Ovary (tissue), 9 donors: Measurements from ENCODE around the gene AKR1C8. TPM values are rescaled to one million over a fixed set of nuclear protein-coding genes. Genes with fewer than 3 reads are reported as not detected.

Source experiments
- DNase-seq, 5 donors: peaks; one replicate each; pipeline ENCODE4 v3.0.0-alpha.2; 2019 to 2020
- H3K27ac ChIP-seq, 2 donors: fragments of 200-600 bp; one replicate each; pipeline versions ENCODE4 v1.5.1 to v1.8.0; 2019 to 2022
- H3K27me3 ChIP-seq: fragments of 200-600 bp; one replicate; pipeline ENCODE4 v1.8.0; 2022
- H3K36me3 ChIP-seq: fragments of 200-600 bp; sonication (generic); one replicate; pipeline ENCODE4 v1.5.1; 2019
- H3K4me1 ChIP-seq: one replicate; pipeline ENCODE4 v1.8.1; 2013; ENCODE audit warnings: mild to moderate bottlenecking, moderate library complexity; ENCODE audit not compliant: insufficient read depth
- H3K4me3 ChIP-seq: fragments of 200-600 bp; sonication (generic); one replicate; pipeline ENCODE4 v1.5.1; 2017
- H3K9me3 ChIP-seq, 2 donors: fragments of 200-600 bp in 1 of 2; sonication (generic) in 1 of 2; one replicate each; pipeline versions ENCODE4 v1.5.1 to v1.8.1; 2013 to 2019; ENCODE audit warnings: mild to moderate bottlenecking in 1 of 2, moderate library complexity in 1 of 2
- EP300 ChIP-seq: sonication (generic); formaldehyde crosslinking; IDR thresholded peaks from one replicate; pipeline ENCODE4 v1.6.1; 2017; ENCODE audit warnings: antibody characterized with exemption
- POLR2A ChIP-seq: fragments of 450-650 bp; IDR thresholded peaks from one replicate; pipeline ENCODE4 v1.6.1; 2017; ENCODE audit warnings: antibody characterized with exemption, mild to moderate bottlenecking, moderate library complexity
- WGBS, 3 donors: extraction: QIAGEN DNeasy Blood & Tissue Kit in 1 of 3; methylation state at CpG; one replicate each; pipeline versions ENCODE4 v1.1.5 to v1.1.7; 2013 to 2017; 5-methylcytosine and 5-hydroxymethylcytosine counted together
- intact Hi-C, 4 donors: fragments of 100-400 bp; cut with DNase I; formaldehyde crosslinking; loops; one replicate each; pipeline versions ENCODE4 v1.11.0 to v1.15.1; 2022 to 2023
- polyA plus RNA-seq, 2 donors: library from polyadenylated mRNA; stranded (reverse); fragments of 200-250 nt in 1 of 2; fragments of 350-450 nt in 1 of 2; fragmentation: Illumina TruSeq in 1 of 2; extraction: RNeasy Lipid Tissue Mini Kit (QIAGEN cat#74804) in 1 of 2; gene quantifications; one replicate each; pipeline ENCODE4 v1.2.3, GENCODE V29; 2013 to 2014
- total RNA-seq, 7 donors: library from RNA; depleted of rRNA in 2 of 7; stranded (reverse); fragments of >200 nt in 2 of 7; fragmentation: NEBNext Ultra II Directional in 3 of 7; extraction: Animal tissue kit (Norgen Biotek cat#: 25700) in 3 of 7; gene quantifications; one replicate each; pipeline versions ENCODE4 v1.1.0 to v1.2.4, GENCODE V29; 2016 to 2023
- TF ChIP-seq, protein P1 (sequence below), 3 donors: fragments of 450-650 bp in 2 of 3; fragments of 200-600 bp in 1 of 3; IDR thresholded peaks; one replicate each; pipeline versions ENCODE4 v1.5.1 to v1.8.0; 2016 to 2022; ENCODE audit warnings: antibody characterized with exemption in 3 of 3, mild to moderate bottlenecking in 1 of 3
- donor health status: DM: no; HTN: no; CAD: no; lungs with moderate emphysema.
- donor health status: DM: no; HTN: no; CAD: no.
- donor health status: Bipolar disorder and iron deficiency.
- donor health status: DM: yes; HTN: yes; CAD: no.
- donor health status: DM: no; HTN: no; CAD: no.
- donor health status: DM: yes; HTN: yes; CAD: no.

AKR1C8 gene
- total and polyA plus RNA-seq, 9 donors = 0.80 TPM; not detected in 8

DNA sequence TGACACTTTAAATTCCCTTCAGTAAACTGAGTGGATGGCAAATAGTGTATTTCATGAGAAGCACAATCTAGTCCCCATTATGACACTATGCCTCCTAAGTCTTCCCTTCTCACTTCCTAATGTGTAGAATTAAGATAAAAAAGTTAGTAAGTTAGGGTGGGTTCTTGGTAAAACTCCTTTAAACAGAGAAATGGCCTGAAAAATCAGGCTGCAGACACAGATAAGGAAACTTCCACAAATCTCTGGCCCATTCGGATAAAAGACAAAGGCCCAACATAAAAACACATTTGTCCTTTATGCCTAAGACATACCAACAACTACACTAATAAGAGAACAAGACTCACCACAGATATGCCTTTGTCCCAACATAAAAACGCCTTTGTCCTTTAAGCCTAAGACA is 21.5 kb downstream of the AKR1C8 start:
- Histone ChIP-seq H3K9me3 (no peaks in the 10 kb centered on the region), H3K36me3 (no peaks in the 10 kb centered on the region), H3K27me3 (no peaks in the 10 kb centered on the region), H3K27ac (no peak overlapping the region), H3K4me3 (no peak overlapping the region), H3K4me1 (no peaks in the 10 kb centered on the region)
- intact Hi-C loops = no loop called here
- TF ChIP-seq EP300 (no peak), POLR2A (no peak)
- TF ChIP-seq, protein P1, sequence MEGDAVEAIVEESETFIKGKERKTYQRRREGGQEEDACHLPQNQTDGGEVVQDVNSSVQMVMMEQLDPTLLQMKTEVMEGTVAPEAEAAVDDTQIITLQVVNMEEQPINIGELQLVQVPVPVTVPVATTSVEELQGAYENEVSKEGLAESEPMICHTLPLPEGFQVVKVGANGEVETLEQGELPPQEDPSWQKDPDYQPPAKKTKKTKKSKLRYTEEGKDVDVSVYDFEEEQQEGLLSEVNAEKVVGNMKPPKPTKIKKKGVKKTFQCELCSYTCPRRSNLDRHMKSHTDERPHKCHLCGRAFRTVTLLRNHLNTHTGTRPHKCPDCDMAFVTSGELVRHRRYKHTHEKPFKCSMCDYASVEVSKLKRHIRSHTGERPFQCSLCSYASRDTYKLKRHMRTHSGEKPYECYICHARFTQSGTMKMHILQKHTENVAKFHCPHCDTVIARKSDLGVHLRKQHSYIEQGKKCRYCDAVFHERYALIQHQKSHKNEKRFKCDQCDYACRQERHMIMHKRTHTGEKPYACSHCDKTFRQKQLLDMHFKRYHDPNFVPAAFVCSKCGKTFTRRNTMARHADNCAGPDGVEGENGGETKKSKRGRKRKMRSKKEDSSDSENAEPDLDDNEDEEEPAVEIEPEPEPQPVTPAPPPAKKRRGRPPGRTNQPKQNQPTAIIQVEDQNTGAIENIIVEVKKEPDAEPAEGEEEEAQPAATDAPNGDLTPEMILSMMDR (IDR thresholded peaks at IDR 0.05) = no peak
- WGBS, 3 donors = 50 to 74% (median 62%) methylated on average over 2 of the region's 2 CpGs
- DNase-seq = no peak

DNA sequence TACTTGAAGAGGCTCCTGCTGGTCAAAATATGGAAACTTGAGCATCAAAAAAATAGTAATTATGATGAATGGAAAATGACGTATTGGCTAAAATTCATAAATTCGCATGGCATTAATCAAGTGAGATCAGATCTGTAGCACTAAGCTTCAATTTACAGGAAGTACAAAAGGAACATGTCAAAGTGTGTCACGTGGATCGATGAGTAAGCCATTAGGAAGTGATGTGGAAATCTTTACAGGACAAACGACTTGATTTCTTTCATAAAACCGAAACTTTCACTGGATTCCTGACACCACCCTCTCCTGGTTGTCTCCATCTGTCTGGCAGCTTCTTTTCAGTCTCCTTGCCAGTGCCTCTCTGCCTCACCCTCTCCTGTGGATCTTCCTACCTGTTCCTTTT is 25.8 kb downstream of the AKR1C8 start:
- Histone ChIP-seq H3K9me3 (no peaks in the 10 kb centered on the region), H3K4me3 (no peak overlapping the region), H3K4me1 (no peaks in the 10 kb centered on the region), H3K36me3 (no peaks in the 10 kb centered on the region), H3K27ac (no peak overlapping the region), H3K27me3 (no peaks in the 10 kb centered on the region)
- intact Hi-C loops = no loop called here
- WGBS, 3 donors = 73 to 79% (median 75%) methylated on average over 6 of the region's 6 CpGs
- no peak for TF ChIP-seq POLR2A
- TF ChIP-seq EP300 = no peak
- TF ChIP-seq, protein P1 (IDR thresholded peaks at IDR 0.05) = no peak
- DNase-seq = no peak

DNA sequence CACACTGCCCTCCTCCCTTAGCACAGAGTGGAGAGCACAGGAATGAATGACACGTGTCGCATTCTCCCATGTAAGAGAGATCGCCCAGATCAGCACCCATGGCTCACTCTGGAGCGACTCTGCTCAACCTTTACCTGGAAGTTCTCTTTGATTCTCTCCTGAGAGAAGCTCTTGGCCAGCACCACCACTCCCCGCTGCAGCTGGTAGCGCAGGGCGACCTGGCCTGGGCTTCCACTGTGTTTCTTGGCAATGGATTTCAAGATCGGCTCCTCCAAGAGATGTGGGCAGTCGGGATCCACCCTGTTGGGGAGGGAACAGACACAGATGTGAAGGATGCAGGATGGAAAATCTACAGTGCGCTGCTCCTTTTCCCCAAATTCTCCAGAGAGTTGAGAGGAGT is 27.4 kb downstream of the AKR1C8 start:
- intact Hi-C loops = no loop called here
- WGBS, 3 donors = 79 to 83% (median 80%) methylated on average over 10 of the region's 10 CpGs

DNA sequence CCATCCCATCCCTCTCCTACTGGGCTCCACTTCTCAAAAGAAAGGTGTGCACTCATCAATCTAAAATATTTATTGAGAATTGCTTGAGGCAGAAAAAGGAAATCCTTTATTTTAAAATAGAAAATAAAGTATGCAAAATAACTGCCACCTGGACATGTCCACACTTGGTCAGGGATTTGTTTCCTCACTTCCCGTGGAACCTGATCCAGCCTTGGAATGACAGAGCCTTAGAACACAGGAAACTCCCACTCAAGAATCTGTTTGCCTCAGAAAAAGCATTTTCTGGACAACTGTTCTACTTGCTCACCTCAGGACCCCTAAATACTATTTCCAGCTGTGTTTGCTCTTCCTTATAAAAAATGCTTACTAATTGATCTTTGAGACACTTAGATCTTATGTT is 29.0 kb downstream of the AKR1C8 start:
- Histone ChIP-seq H3K27ac (no peak overlapping the region), H3K4me1 (no peaks in the 10 kb centered on the region), H3K36me3 (no peaks in the 10 kb centered on the region), H3K27me3 (no peaks in the 10 kb centered on the region), H3K4me3 (no peak overlapping the region), H3K9me3 (no peaks in the 10 kb centered on the region)
- TF ChIP-seq POLR2A = no peak
- TF ChIP-seq EP300 = no peak
- TF ChIP-seq, protein P1 (IDR thresholded peaks at IDR 0.05) = no peak
- 10 to 33% (median 11%) methylated on average over 1 of the region's 1 CpG for WGBS, 3 donors
- no peak for DNase-seq
- intact Hi-C loops = no loop called here

More for the DNA sequence above, 27.4 kb downstream of the AKR1C8 start:
- DNase-seq = no peak
- TF ChIP-seq POLR2A (no peak), EP300 (no peak)
- TF ChIP-seq, protein P1 (IDR thresholded peaks at IDR 0.05) = no peak
- no peaks in the 10 kb centered on the region for H3K4me1 ChIP-seq
- H3K36me3 ChIP-seq = no peaks in the 10 kb centered on the region
- no peak overlapping the region for H3K27ac ChIP-seq
- H3K4me3 ChIP-seq = no peak overlapping the region
- no peaks in the 10 kb centered on the region for H3K27me3 ChIP-seq
- H3K9me3 ChIP-seq = no peaks in the 10 kb centered on the region
